Thoracic aorta (tissue), 2 donors: ENCODE results near the gene LRMDA. TPM values are rescaled to one million over a fixed set of nuclear protein-coding genes. Genes with fewer than 3 reads are reported as not detected.

Experiments used
- total RNA-seq, 2 donors: library from RNA; depleted of rRNA; stranded (reverse); fragments of >200 nt; gene quantifications; one replicate each; pipeline versions ENCODE4 v1.1.0 to v1.2.3, GENCODE V29; 2016

The LRMDA gene
- total RNA-seq, 2 donors from 2014 or later, result 8.3 to 36.6 TPM

Other genes with a start within 250 kb of the LRMDA start
- 10 to 100 TPM; 93.3 to 98.0 TPM for gene VDAC2, start 220.8 kb upstream of the LRMDA start, total RNA-seq
- gene COMTD1, start 195.7 kb upstream of the LRMDA start, total RNA-seq, result 10 to 100 TPM; 19.0 to 35.6 TPM
- gene ZNF503, start 29.9 kb upstream of the LRMDA start, total RNA-seq, result 10 to 100 TPM; 28.8 to 42.3 TPM